ENCODE data around the gene DRAXIN.

The DRAXIN gene

DNA sequence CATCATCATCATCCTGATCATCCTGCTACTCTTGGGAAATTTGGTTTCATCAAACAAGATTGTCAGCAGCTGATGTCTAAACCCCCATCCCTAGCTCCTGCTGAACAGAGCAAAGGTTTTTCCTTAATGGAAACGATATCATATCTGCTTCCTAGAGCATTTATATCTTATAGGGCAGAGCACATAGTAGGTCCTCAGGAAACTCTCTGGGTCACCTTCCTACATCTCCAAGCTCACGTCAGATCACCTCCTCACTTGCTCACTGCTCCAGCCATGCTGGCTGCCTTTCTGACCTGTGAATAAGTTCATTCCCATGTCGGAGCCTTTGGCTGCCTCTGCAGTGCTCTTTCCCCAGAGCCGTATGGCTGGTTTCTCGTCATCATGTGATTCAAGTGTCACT, 47.7 kb upstream of the DRAXIN start:
- Histone ChIP-seq H2BK120ac (ENCODE audit: low read depth, low read length) (no peak overlapping the region), H2AFZ (ENCODE audit: low read length) (no peak overlapping the region), H4K8ac (ENCODE audit: low read depth, low read length) (peak overlapping the region; percentile 30), H3K9ac (ENCODE audit: low read depth, low read length, poor library complexity) (peak overlapping the region; percentile 16), H3K36me3 (replicated peaks in 1 of 2; ENCODE audit: control insufficient read depth in 2 of 2, insufficient read depth in 2 of 2, low read length in 2 of 2) (no peaks in the 10 kb centered on the region), H3K4ac (ENCODE audit: low read length) (no peak overlapping the region), H3K27me3 (ENCODE audit: control insufficient read depth in 3 of 3, insufficient read depth in 3 of 3, low read depth in 1 of 3, low read length in 3 of 3) (peaks cover 0 to 23% (median 3%) of the 10 kb centered on the region in 3 experiments), H3K9me3 (replicated peaks in 1 of 2; ENCODE audit: control insufficient read depth in 2 of 2, insufficient read depth in 1 of 2, low read depth in 1 of 2, low read length in 2 of 2) (no peaks in the 10 kb centered on the region), H2AK5ac (ENCODE audit: low read depth, low read length) (peak overlapping the region; percentile 34), H3K14ac (ENCODE audit: low read length) (no peak overlapping the region), H4K91ac (ENCODE audit: low read depth, low read length, poor library complexity) (no peak overlapping the region), H2BK12ac (ENCODE audit: low read length) (no peak overlapping the region), H3K27ac (replicated peaks; ENCODE audit: low read length) (no peak overlapping the region), H3K4me3 (ENCODE audit: low read length in 2 of 2) (no peak overlapping the region), H3K79me1 (ENCODE audit: low read depth, low read length) (no peaks in the 10 kb centered on the region), H3K23ac (ENCODE audit: low read depth, low read length, poor library complexity) (no peak overlapping the region), H2BK15ac (ENCODE audit: low read length) (no peak overlapping the region), H3K4me1 (ENCODE audit: control insufficient read depth in 2 of 2, insufficient read depth in 1 of 2, low read depth in 1 of 2, low read length in 2 of 2) (peaks cover 0 to 7% of the 10 kb centered on the region in 2 donors), H2BK5ac (ENCODE audit: low read length) (no peak overlapping the region), H3K4me2 (ENCODE audit: insufficient read depth, low read length, poor library complexity, severe bottlenecking) (no peak overlapping the region), H3K18ac (ENCODE audit: low read length) (no peak overlapping the region)
- no CpG with 5 or more reads among the region's 5 CpGs for WGBS, 2 donors (ENCODE audit: extremely low coverage in 2 of 2, insufficient read length in 2 of 2, insufficient replicate concordance in 1 of 2)
- DNase-seq (ENCODE audit: low spot score), result no peak

DNA sequence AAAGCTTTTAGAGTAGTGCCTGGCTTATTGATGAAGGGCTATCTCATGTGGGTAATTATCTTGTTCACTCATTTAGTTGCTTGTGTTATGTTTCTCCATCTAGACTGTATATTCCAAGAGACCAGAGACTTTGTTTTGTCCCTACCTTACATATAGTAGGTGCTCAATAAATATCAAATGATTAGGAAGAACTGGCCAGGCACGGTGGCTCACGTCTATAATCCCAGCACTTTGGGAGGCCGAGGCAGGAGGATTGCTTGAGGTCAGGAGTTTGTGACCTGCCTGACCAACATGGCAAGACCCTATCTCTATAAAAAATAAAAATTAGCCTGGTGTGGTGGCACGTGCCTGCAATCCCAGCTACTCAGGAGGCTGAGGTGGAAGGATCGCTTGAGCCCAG, 46.2 kb upstream of the DRAXIN start:
- Histone ChIP-seq H3K23ac (ENCODE audit: low read depth, low read length, poor library complexity) (no peak overlapping the region), H3K9ac (ENCODE audit: low read depth, low read length, poor library complexity) (no peak overlapping the region), H4K8ac (ENCODE audit: low read depth, low read length) (no peak overlapping the region), H4K91ac (ENCODE audit: low read depth, low read length, poor library complexity) (no peak overlapping the region), H3K4me3 (ENCODE audit: low read length in 2 of 2) (no peak overlapping the region), H3K27ac (replicated peaks; ENCODE audit: low read length) (no peak overlapping the region), H2BK12ac (ENCODE audit: low read length) (no peak overlapping the region), H2BK120ac (ENCODE audit: low read depth, low read length) (no peak overlapping the region), H2AK5ac (ENCODE audit: low read depth, low read length) (no peak overlapping the region), H3K79me1 (ENCODE audit: low read depth, low read length) (no peaks in the 10 kb centered on the region), H3K4ac (ENCODE audit: low read length) (no peak overlapping the region), H2BK5ac (ENCODE audit: low read length) (no peak overlapping the region), H3K4me2 (ENCODE audit: insufficient read depth, low read length, poor library complexity, severe bottlenecking) (no peak overlapping the region), H3K14ac (ENCODE audit: low read length) (no peak overlapping the region), H2BK15ac (ENCODE audit: low read length) (no peak overlapping the region), H3K4me1 (ENCODE audit: control insufficient read depth in 2 of 2, insufficient read depth in 1 of 2, low read depth in 1 of 2, low read length in 2 of 2) (peaks cover 0 to 12% of the 10 kb centered on the region in 2 donors), H3K27me3 (ENCODE audit: control insufficient read depth in 3 of 3, insufficient read depth in 3 of 3, low read depth in 1 of 3, low read length in 3 of 3) (peaks cover 0 to 30% (median 15%) of the 10 kb centered on the region in 3 experiments), H3K36me3 (replicated peaks in 1 of 2; ENCODE audit: control insufficient read depth in 2 of 2, insufficient read depth in 2 of 2, low read length in 2 of 2) (no peaks in the 10 kb centered on the region), H2AFZ (ENCODE audit: low read length) (no peak overlapping the region), H3K18ac (ENCODE audit: low read length) (no peak overlapping the region), H3K9me3 (replicated peaks in 1 of 2; ENCODE audit: control insufficient read depth in 2 of 2, insufficient read depth in 1 of 2, low read depth in 1 of 2, low read length in 2 of 2) (no peaks in the 10 kb centered on the region)
- DNase-seq (ENCODE audit: low spot score), result no peak
- WGBS, 2 donors (ENCODE audit: extremely low coverage in 2 of 2, insufficient read length in 2 of 2, insufficient replicate concordance in 1 of 2), result no CpG with 5 or more reads among the region's 5 CpGs

DNA sequence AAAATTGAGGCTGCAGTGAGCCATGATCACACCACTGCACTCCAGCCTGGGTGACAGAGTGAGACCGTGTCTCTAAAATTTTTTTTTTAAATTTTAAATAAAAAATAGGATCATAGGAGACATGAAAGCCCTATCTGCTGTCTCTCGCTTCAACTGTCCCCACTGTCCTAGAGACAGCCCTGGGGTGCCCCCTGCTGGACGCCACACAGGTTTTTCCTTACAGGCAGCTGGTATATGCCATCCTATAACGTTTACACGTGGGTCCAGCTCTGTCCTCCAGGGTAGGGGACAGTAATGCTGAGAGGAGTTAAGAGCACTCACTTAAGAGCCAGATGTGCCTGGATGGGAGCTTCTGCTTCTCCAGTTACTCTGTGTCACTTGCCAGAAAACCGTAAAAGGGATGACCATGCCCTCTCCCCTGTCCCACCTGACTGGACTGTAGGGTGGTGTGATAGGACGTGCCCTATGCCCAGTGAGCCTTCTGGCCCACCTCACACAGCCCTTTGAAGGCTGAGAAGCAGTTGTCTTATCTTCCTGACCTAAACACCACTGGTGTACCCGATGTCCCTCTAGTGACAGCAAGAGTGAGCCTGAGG, 45.7 kb upstream of the DRAXIN start:
- no peak overlapping the region for H2AFZ ChIP-seq (ENCODE audit: low read length)
- H3K36me3 ChIP-seq (replicated peaks in 1 of 2; ENCODE audit: control insufficient read depth in 2 of 2, insufficient read depth in 2 of 2, low read length in 2 of 2), result no peaks in the 10 kb centered on the region
- peak; percentile 76 for DNase-seq (ENCODE audit: low spot score)

DNA sequence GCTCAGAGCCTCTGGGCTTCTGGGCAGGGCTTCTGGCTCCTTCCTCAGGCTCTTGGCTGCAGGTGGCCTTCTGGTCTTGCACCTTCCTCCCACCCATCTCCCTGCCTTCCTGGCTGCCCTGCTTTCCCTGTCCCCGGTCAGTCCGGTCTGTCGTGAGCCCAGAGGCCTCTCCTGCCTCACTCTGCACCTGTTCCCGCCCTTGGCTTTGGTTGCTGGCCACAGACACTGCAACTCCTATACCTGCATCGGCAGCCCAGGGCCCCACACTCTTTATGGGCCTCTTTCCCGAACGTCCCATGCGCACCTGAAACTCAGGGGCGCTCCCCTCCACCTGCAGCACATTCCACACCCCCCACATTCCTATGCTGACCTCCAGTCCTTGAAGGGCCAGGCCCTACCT, 45.2 kb upstream of the DRAXIN start:
- Histone ChIP-seq H3K23ac (ENCODE audit: low read depth, low read length, poor library complexity) (peak overlapping the region; percentile 71), H3K4me1 (ENCODE audit: control insufficient read depth in 2 of 2, insufficient read depth in 1 of 2, low read depth in 1 of 2, low read length in 2 of 2) (peaks cover 0 to 15% of the 10 kb centered on the region in 2 donors), H2BK15ac (ENCODE audit: low read length) (peak overlapping the region; percentile 79), H3K36me3 (replicated peaks in 1 of 2; ENCODE audit: control insufficient read depth in 2 of 2, insufficient read depth in 2 of 2, low read length in 2 of 2) (no peaks in the 10 kb centered on the region), H3K4me3 (ENCODE audit: low read length in 2 of 2) (no peak overlapping the region), H3K14ac (ENCODE audit: low read length) (no peak overlapping the region), H3K27ac (replicated peaks; ENCODE audit: low read length) (no peak overlapping the region), H3K9ac (ENCODE audit: low read depth, low read length, poor library complexity) (no peak overlapping the region), H2AFZ (ENCODE audit: low read length) (no peak overlapping the region), H3K18ac (ENCODE audit: low read length) (no peak overlapping the region), H4K91ac (ENCODE audit: low read depth, low read length, poor library complexity) (no peak overlapping the region), H3K4ac (ENCODE audit: low read length) (no peak overlapping the region), H2AK5ac (ENCODE audit: low read depth, low read length) (peak overlapping the region; percentile 94), H3K9me3 (replicated peaks in 1 of 2; ENCODE audit: control insufficient read depth in 2 of 2, insufficient read depth in 1 of 2, low read depth in 1 of 2, low read length in 2 of 2) (no peaks in the 10 kb centered on the region), H4K8ac (ENCODE audit: low read depth, low read length) (no peak overlapping the region), H3K27me3 (ENCODE audit: control insufficient read depth in 3 of 3, insufficient read depth in 3 of 3, low read depth in 1 of 3, low read length in 3 of 3) (peaks cover 2 to 38% (median 25%) of the 10 kb centered on the region in 3 experiments), H2BK12ac (ENCODE audit: low read length) (no peak overlapping the region), H3K79me1 (ENCODE audit: low read depth, low read length) (no peaks in the 10 kb centered on the region), H3K4me2 (ENCODE audit: insufficient read depth, low read length, poor library complexity, severe bottlenecking) (no peak overlapping the region), H2BK5ac (ENCODE audit: low read length) (no peak overlapping the region), H2BK120ac (ENCODE audit: low read depth, low read length) (no peak overlapping the region)
- no CpG with 5 or more reads among the region's 9 CpGs for WGBS, 2 donors (ENCODE audit: extremely low coverage in 2 of 2, insufficient read length in 2 of 2, insufficient replicate concordance in 1 of 2)
- no peak for DNase-seq (ENCODE audit: low spot score)

More for the DNA sequence above, 45.7 kb upstream of the DRAXIN start:
- Histone ChIP-seq H2BK120ac (ENCODE audit: low read depth, low read length) (no peak overlapping the region), H3K4me3 (ENCODE audit: low read length in 2 of 2) (no peak overlapping the region), H4K8ac (ENCODE audit: low read depth, low read length) (no peak overlapping the region), H3K9ac (ENCODE audit: low read depth, low read length, poor library complexity) (no peak overlapping the region), H3K27me3 (ENCODE audit: control insufficient read depth in 3 of 3, insufficient read depth in 3 of 3, low read depth in 1 of 3, low read length in 3 of 3) (peaks cover 0 to 35% (median 19%) of the 10 kb centered on the region in 3 experiments), H4K91ac (ENCODE audit: low read depth, low read length, poor library complexity) (no peak overlapping the region), H3K27ac (replicated peaks; ENCODE audit: low read length) (no peak overlapping the region), H2AK5ac (ENCODE audit: low read depth, low read length) (peak overlapping the region; percentile 94), H3K4me2 (ENCODE audit: insufficient read depth, low read length, poor library complexity, severe bottlenecking) (no peak overlapping the region), H3K18ac (ENCODE audit: low read length) (no peak overlapping the region), H3K14ac (ENCODE audit: low read length) (no peak overlapping the region), H2BK5ac (ENCODE audit: low read length) (no peak overlapping the region), H2BK12ac (ENCODE audit: low read length) (no peak overlapping the region), H3K23ac (ENCODE audit: low read depth, low read length, poor library complexity) (no peak overlapping the region), H3K79me1 (ENCODE audit: low read depth, low read length) (no peaks in the 10 kb centered on the region), H3K4me1 (ENCODE audit: control insufficient read depth in 2 of 2, insufficient read depth in 1 of 2, low read depth in 1 of 2, low read length in 2 of 2) (peaks cover 0 to 15% of the 10 kb centered on the region in 2 donors), H3K9me3 (replicated peaks in 1 of 2; ENCODE audit: control insufficient read depth in 2 of 2, insufficient read depth in 1 of 2, low read depth in 1 of 2, low read length in 2 of 2) (no peaks in the 10 kb centered on the region), H3K4ac (ENCODE audit: low read length) (no peak overlapping the region), H2BK15ac (ENCODE audit: low read length) (peak overlapping the region; percentile 79)
- WGBS, 2 donors (ENCODE audit: extremely low coverage in 2 of 2, insufficient read length in 2 of 2, insufficient replicate concordance in 1 of 2), result no CpG with 5 or more reads among the region's 8 CpGs
